Fibroblast of lung (primary cell): Measurements from ENCODE around the gene LRRC66.

Source experiments
- EZH2 ChIP-seq: IDR thresholded peaks from 2 replicates; pipeline ENCODE4 v1.5.1; 2012; ENCODE audit warnings: low read length, control low read depth, mild to moderate bottlenecking; ENCODE audit errors: missing control alignments
- TF ChIP-seq, protein P1 (sequence below), 2 donors: IDR thresholded peaks in 1 of 2; conservative IDR thresholded peaks in 1 of 2; 1 replicate in 1 of 2; 2 replicates in 1 of 2; pipeline ENCODE4 v1.5.1; 2011 to 2012; ENCODE audit warnings: low read length in 2 of 2, control low read depth in 1 of 2, inconsistent platforms in 1 of 2, low read depth in 1 of 2, mild to moderate bottlenecking in 1 of 2

- TF ChIP-seq, protein P1, sequence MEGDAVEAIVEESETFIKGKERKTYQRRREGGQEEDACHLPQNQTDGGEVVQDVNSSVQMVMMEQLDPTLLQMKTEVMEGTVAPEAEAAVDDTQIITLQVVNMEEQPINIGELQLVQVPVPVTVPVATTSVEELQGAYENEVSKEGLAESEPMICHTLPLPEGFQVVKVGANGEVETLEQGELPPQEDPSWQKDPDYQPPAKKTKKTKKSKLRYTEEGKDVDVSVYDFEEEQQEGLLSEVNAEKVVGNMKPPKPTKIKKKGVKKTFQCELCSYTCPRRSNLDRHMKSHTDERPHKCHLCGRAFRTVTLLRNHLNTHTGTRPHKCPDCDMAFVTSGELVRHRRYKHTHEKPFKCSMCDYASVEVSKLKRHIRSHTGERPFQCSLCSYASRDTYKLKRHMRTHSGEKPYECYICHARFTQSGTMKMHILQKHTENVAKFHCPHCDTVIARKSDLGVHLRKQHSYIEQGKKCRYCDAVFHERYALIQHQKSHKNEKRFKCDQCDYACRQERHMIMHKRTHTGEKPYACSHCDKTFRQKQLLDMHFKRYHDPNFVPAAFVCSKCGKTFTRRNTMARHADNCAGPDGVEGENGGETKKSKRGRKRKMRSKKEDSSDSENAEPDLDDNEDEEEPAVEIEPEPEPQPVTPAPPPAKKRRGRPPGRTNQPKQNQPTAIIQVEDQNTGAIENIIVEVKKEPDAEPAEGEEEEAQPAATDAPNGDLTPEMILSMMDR (conservative IDR thresholded peaks at IDR 0.05 in 1 of 2, IDR thresholded peaks at IDR 0.05 in 1 of 2; ENCODE audit: low read depth in 1 of 2, low read length in 2 of 2), result no peak
- TF ChIP-seq EZH2, result no peak
Measured at GRCh38 chr4:51997647-51998046, 22.5 kb downstream of the LRRC66 start.
